OCI-LY3 (cell line): Measurements from ENCODE around the gene FAM227B.

Experiments
- CTCF ChIP-seq: fragments of 200-600, 300-600 bp; sonication (generic); IDR thresholded peaks from 2 replicates; pipeline ENCODE4 v1.5.1; 2014; ENCODE audit warnings: antibody characterized with exemption, low read length, low read depth
- EZH2phosphoT487 ChIP-seq: fragments of 200-600 bp; shearing (Covaris generic); IDR thresholded peaks from 2 replicates; pipeline ENCODE4 v1.6.1; 2018; ENCODE audit warnings: antibody characterized with exemption, mixed run types, low read depth

GRCh38 chr15:49315391-49315823, 305.2 kb downstream of the FAM227B start:
- TF ChIP-seq EZH2phosphoT487 (no peak), CTCF (no peak)
